Activated CD8-positive, alpha-beta T cell treated with anti-CD3 and anti-CD28 coated beads for 36 hours (primary cell): ENCODE data around the gene PTPRN2. TPM values are rescaled to one million over a fixed set of nuclear protein-coding genes. Genes with fewer than 3 reads are reported as not detected.

Experiments used
- ATAC-seq: fragments of 200-7000 bp; cut with Tn5 transposase; one replicate; pipeline ENCODE4 v1.10.0; 2021; ENCODE audit warnings: mild to moderate bottlenecking, moderate library complexity
- CTCF ChIA-PET: fragments of 350-600 bp; sonication (Branson Sonifier 250); formaldehyde crosslinking; loops from one replicate; lab custom pipeline; 2021; ENCODE audit warnings: antibody characterized with exemption; lab: Charles Lee
- POLR2A ChIA-PET: fragments of 350-600 bp; sonication (Branson Sonifier 250); formaldehyde crosslinking; loops from one replicate; lab custom pipeline; 2021; ENCODE audit warnings: antibody characterized with exemption; lab: Charles Lee
- DNase-seq: peaks from one replicate; pipeline ENCODE4 v3.0.0-alpha.2; 2020
- H3K27ac Mint-ChIP-seq: one replicate; pipeline ENCODE4 v1.8.0; 2021; ENCODE audit warnings: mild to moderate bottlenecking, mixed read lengths
- H3K27me3 Mint-ChIP-seq: one replicate; pipeline ENCODE4 v1.8.0; 2021; ENCODE audit warnings: mixed read lengths
- H3K36me3 Mint-ChIP-seq: one replicate; pipeline ENCODE4 v1.8.0; 2021; ENCODE audit warnings: low read depth, mixed read lengths
- H3K4me1 Mint-ChIP-seq: one replicate; pipeline ENCODE4 v1.8.0; 2021; ENCODE audit warnings: low read depth, mixed read lengths
- H3K4me3 Mint-ChIP-seq: one replicate; pipeline ENCODE4 v1.8.0; 2021; ENCODE audit warnings: mild to moderate bottlenecking, moderate library complexity, mixed read lengths
- H3K9me3 Mint-ChIP-seq: one replicate; pipeline ENCODE4 v1.8.0; 2021; ENCODE audit warnings: mixed read lengths
- intact Hi-C: fragments of 100-400 bp; cut with micrococcal nuclease; formaldehyde crosslinking; loops from one replicate; pipeline ENCODE4 v1.10.0; 2022
- total RNA-seq, 2 experiments: library from RNA; stranded (reverse); gene quantifications; one replicate each; pipeline ENCODE4 v1.2.3, GENCODE V29; 2021
- TF ChIP-seq, protein P1 (sequence below): fragments of 200-600 bp; IDR thresholded peaks from one replicate; pipeline ENCODE4 v1.8.0; 2022; ENCODE audit warnings: antibody characterized with exemption, mild to moderate bottlenecking

The PTPRN2 gene
- total RNA-seq, 2 experiments from 2014 or later, result 0.49 to 0.65 TPM

DNA sequence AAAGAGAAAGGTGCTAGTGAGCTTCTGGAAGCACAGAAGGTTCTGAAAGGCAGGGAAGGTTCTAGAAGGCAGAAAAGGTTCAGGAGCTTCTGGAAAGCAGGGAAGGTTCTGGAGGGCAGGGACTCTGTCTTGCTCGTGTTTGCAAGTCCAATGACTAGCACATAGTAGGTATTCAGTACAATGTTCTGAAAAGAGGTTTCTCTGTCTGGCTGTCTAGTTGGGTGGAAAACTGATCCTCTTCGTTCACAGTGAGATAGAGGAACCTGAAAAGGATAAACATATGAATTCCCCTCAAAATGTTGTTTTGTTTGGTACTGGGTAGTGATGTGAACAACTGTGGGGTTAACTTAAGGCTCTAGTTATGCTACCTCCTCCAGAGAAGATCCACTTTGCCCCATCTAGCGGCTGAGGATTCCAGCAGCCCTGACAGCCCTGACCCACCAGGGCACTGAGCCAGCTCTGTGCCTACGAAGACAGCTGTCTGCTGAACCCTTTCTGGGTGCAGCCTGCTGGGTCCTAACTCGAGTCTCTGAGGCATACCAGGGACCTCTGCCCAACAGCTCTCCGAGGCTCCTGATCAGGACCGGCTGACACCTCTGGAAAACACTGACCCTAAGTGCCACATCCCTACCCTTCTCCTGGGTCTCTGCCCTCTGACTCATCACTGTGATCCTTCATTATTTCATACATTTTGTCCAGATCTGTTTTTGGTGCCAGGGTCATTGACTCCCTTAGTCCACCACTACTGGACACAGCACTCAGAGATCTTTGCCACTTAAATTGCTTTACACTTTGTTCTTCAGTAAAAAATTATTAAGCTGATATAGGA is 15.4 kb downstream of the PTPRN2 start:
- Mint-ChIP-seq H3K4me1 (no peaks in the 10 kb centered on the region), H3K36me3 (no peaks in the 10 kb centered on the region), H3K4me3 (no peak overlapping the region), H3K27me3 (peaks cover 10% of the 10 kb centered on the region), H3K27ac (no peak overlapping the region), H3K9me3 (no peaks in the 10 kb centered on the region)
- no peak for ATAC-seq
- ChIA-PET CTCF (no interaction called here), POLR2A (no interaction called here)
- TF ChIP-seq, protein P1, sequence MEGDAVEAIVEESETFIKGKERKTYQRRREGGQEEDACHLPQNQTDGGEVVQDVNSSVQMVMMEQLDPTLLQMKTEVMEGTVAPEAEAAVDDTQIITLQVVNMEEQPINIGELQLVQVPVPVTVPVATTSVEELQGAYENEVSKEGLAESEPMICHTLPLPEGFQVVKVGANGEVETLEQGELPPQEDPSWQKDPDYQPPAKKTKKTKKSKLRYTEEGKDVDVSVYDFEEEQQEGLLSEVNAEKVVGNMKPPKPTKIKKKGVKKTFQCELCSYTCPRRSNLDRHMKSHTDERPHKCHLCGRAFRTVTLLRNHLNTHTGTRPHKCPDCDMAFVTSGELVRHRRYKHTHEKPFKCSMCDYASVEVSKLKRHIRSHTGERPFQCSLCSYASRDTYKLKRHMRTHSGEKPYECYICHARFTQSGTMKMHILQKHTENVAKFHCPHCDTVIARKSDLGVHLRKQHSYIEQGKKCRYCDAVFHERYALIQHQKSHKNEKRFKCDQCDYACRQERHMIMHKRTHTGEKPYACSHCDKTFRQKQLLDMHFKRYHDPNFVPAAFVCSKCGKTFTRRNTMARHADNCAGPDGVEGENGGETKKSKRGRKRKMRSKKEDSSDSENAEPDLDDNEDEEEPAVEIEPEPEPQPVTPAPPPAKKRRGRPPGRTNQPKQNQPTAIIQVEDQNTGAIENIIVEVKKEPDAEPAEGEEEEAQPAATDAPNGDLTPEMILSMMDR, result no peak
- intact Hi-C loops, result no loop called here
- DNase-seq, result no peak

DNA sequence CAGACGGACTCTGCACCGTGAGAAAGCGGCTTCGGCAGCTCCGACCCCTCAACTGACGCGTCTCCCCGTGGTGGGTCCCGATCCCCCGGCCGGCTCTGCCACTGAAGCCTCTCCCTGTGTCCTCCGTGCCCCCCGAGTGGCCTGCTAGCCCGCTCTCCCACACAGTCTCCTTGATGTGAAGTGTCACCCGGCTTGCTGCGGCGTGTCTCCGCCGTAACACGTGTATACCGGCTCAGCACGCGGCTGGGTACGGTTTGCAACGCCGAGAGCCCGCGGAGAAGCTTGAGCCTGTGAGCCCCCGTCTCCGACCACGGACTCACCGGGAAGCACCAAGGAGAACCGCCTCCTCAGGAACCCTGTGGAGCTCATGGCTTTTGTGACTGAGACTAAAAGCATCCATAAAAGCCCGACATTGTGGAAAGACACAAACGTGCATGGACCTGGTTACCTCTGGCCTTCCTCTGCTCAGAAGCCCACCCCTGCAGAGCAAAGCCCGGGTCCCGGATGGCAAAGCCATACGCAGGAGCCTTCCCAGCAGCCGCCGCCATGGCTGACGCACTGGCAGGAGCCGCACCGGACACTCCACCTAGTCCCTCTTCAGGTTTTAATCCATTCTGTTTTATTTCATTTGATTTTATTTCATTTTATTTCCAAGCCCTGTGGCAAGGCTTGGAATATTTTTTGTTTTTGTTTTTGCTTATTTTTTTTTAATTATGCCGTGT is 17.0 kb downstream of the PTPRN2 start:
- POLR2A ChIA-PET, result no interaction called here

DNA sequence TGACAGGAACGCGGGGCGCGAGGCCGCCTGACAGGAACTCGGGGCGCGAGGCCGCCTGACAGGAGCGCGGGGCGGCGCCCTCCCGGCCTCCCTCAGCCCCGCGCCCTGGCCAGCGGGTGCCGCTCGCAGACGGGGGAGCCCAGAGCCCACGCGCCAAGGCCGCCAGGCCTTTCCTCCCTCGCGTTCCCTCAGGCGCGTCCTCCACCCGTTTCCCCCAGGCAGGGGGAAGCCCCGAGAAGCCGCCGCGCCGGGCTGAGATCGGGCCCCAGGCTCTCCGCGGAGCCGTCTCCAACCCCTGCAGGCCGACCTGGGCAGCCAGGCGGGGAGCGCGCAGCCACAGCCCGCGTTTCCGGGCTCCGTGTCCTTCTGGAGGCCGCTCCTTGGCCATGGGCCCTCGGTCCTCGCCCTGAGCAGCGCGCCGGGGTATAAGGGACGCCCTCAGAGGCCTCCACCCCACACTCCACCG is 17.7 kb downstream of the PTPRN2 start:
- ChIA-PET POLR2A (no interaction called here), CTCF (no interaction called here)
- intact Hi-C loops, result no loop called here
- Mint-ChIP-seq H3K4me1 (no peaks in the 10 kb centered on the region), H3K36me3 (no peaks in the 10 kb centered on the region), H3K27me3 (peaks cover 16% of the 10 kb centered on the region), H3K27ac (no peak overlapping the region), H3K9me3 (no peaks in the 10 kb centered on the region), H3K4me3 (no peak overlapping the region)
- DNase-seq, result no peak
- no peak for ATAC-seq
- TF ChIP-seq, protein P1, result no peak

More for the DNA sequence above, 17.0 kb downstream of the PTPRN2 start:
- Mint-ChIP-seq H3K4me1 (no peaks in the 10 kb centered on the region), H3K27ac (no peak overlapping the region), H3K9me3 (no peaks in the 10 kb centered on the region), H3K36me3 (no peaks in the 10 kb centered on the region), H3K27me3 (peaks cover 12% of the 10 kb centered on the region), H3K4me3 (no peak overlapping the region)
- TF ChIP-seq, protein P1, result no peak
- no peak for DNase-seq
- ATAC-seq, result no peak
- intact Hi-C loops, result no loop called here
- CTCF ChIA-PET, result no interaction called here

DNA sequence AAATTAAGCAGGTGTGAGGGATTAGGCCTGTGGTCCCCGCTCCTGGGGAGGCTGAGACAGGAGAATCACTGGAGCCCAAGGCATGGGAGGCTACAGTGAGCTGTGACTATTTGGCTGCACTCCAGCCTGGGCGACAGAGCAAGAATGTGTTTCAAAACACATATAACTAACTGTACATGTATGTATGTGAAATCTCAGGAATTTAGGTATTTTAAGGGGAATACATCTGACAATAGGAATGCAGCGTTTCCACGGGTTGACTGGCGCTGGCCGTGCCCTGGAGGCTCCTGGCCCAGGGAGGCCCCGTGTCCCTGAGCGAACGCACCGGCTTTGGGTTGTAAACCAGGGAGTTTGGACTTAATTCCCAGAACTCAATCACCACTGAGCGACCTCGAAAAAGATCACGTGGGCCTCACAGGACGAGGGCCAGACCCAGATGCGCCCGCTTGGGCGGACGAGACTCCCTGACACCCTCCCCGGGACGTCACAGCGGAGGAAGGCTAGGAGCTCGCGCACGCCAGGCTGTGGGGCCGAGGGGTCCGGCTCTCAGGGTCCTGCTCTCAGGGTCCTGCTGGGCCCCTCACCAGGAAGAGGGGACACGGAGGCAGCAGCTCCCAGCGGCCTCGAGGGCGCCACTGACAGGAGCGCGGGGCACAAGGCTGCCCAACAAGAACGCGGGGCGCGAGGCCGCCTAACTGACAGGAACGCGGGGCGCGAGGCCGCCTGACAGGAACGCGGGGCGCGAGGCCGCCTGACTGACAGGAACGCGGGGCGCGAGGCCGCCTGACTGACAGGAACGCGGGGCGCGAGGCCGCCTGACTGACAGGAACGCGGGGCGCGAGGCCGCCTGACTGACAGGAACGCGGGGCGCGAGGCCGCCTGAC is 18.4 kb downstream of the PTPRN2 start:
- no peak for DNase-seq
- intact Hi-C loops, result no loop called here
- no peaks in the 10 kb centered on the region for H3K4me1 Mint-ChIP-seq
- H3K27me3 Mint-ChIP-seq, result peaks cover 19% of the 10 kb centered on the region
- TF ChIP-seq, protein P1, result no peak
- H3K27ac Mint-ChIP-seq, result no peak overlapping the region
- no peak for ATAC-seq
- no peaks in the 10 kb centered on the region for H3K9me3 Mint-ChIP-seq
- H3K36me3 Mint-ChIP-seq, result no peaks in the 10 kb centered on the region
- CTCF ChIA-PET, result no interaction called here
- POLR2A ChIA-PET, result no interaction called here
- H3K4me3 Mint-ChIP-seq, result no peak overlapping the region
